Measurements from ENCODE around the gene KCNA2.

Gene KCNA2

GRCh38 chr1:110566836-110567235, 39.3 kb downstream of the KCNA2 start:
- no peak for DNase-seq (ENCODE audit: low read depth, low spot score)

- DNase-seq (ENCODE audit: low read depth, low spot score): no peak
Measured at GRCh38 chr1:110565565-110565964, 40.6 kb downstream of the KCNA2 start.

- DNase-seq (ENCODE audit: low read depth, low spot score): no peak
Measured at GRCh38 chr1:110563089-110563488, 43.1 kb downstream of the KCNA2 start.

- DNase-seq (ENCODE audit: low read depth, low spot score): no peak
Measured at GRCh38 chr1:110561596-110561995, 44.6 kb downstream of the KCNA2 start.

GRCh38 chr1:110559157-110559556, 47.0 kb downstream of the KCNA2 start:
- no peak for DNase-seq (ENCODE audit: low read depth, low spot score)

GRCh38 chr1:110557481-110557880, 48.7 kb downstream of the KCNA2 start:
- DNase-seq (ENCODE audit: low read depth, low spot score): no peak

GRCh38 chr1:110556471-110556807, 49.7 kb downstream of the KCNA2 start:
- DNase-seq (ENCODE audit: low read depth, low spot score): no peak

- no peak for DNase-seq (ENCODE audit: low read depth, low spot score)
Measured at GRCh38 chr1:110555807-110556470, 50.2 kb downstream of the KCNA2 start.

GRCh38 chr1:110554871-110555801, 51.0 kb downstream of the KCNA2 start:
- DNase-seq (ENCODE audit: low read depth, low spot score): peak; percentile 6

- no peak for DNase-seq (ENCODE audit: low read depth, low spot score)
Measured at GRCh38 chr1:110551278-110551809, 54.8 kb downstream of the KCNA2 start.

GRCh38 chr1:110549831-110550230, 56.3 kb downstream of the KCNA2 start:
- DNase-seq (ENCODE audit: low read depth, low spot score): no peak

GRCh38 chr1:110548381-110548780, 57.8 kb downstream of the KCNA2 start:
- DNase-seq (ENCODE audit: low read depth, low spot score): no peak

GRCh38 chr1:110547017-110547416, 59.1 kb downstream of the KCNA2 start:
- no peak for DNase-seq (ENCODE audit: low read depth, low spot score)

- DNase-seq (ENCODE audit: low read depth, low spot score): no peak
Measured at GRCh38 chr1:110545492-110545891, 60.7 kb downstream of the KCNA2 start.

- no peak for DNase-seq (ENCODE audit: low read depth, low spot score)
Measured at GRCh38 chr1:110544753-110545152, 61.4 kb downstream of the KCNA2 start.
